OCI-LY7 (cell line): ENCODE data around the gene SNX24.

Experiments
- CTCF ChIP-seq: fragments of 200-600 bp; sonication (generic); conservative IDR thresholded peaks from 2 replicates; pipeline ENCODE4 v1.5.1; 2014; ENCODE audit warnings: mild to moderate bottlenecking, antibody characterized with exemption, low read length, moderate library complexity, mixed read lengths
- EZH2phosphoT487 ChIP-seq: fragments of 200-600 bp; sonication (generic); IDR thresholded peaks from 2 replicates; pipeline ENCODE4 v1.6.1; 2018; ENCODE audit warnings: low read depth, borderline replicate concordance, mild to moderate bottlenecking, mixed run types, antibody characterized with exemption, low read length, moderate library complexity, mixed read lengths

- TF ChIP-seq CTCF (no peak), EZH2phosphoT487 (no peak)
These were observed 132.7 kb downstream of the SNX24 start for GRCh38 chr5:122978068-122978467.
